ENCODE measurements around the gene CAMK2D.

DNA sequence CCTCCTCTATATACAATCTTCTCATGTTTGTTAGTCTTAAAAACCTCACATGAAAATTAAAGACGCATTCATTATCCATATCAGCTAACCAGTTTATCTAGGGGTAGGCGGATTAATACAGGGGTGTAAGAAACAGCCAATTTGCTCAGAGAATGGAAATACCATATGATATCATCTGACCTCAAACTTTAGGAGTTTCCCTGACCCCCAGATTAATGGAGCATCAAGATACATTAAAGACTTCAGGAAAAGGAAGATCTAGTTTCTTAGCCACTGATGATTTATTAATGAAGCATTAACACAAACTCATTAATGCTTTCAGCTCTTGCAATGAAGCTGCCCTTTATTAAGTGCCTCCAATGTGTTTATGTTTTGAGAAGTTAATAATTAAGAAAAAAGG, 67.5 kb downstream of the CAMK2D start:
- TF ChIP-seq RCOR1 (IDR thresholded peaks at IDR 0.05; ENCODE audit: low read depth, low read length) (no peak), POLR2A (IDR thresholded peaks at IDR 0.05; ENCODE audit: low read length) (no peak), CEBPB (IDR thresholded peaks at IDR 0.05) (no peak), CTCF (IDR thresholded peaks at IDR 0.05) (no peak), CBX8 (IDR thresholded peaks at IDR 0.05) (no peak), SREBF2 (IDR thresholded peaks at IDR 0.05) (no peak)

Data from A549 (cell line).